ENCODE results near the gene LRP10. TPM values are rescaled to one million over a fixed set of nuclear protein-coding genes. Genes with fewer than 3 reads are reported as not detected.
A peak's percentile ranks its signal among the peaks of the same experiment; 100 is the strongest.

LRP10 gene
- polyA plus RNA-seq, 1 donor from 2014 or later, result 0.22 TPM

DNA sequence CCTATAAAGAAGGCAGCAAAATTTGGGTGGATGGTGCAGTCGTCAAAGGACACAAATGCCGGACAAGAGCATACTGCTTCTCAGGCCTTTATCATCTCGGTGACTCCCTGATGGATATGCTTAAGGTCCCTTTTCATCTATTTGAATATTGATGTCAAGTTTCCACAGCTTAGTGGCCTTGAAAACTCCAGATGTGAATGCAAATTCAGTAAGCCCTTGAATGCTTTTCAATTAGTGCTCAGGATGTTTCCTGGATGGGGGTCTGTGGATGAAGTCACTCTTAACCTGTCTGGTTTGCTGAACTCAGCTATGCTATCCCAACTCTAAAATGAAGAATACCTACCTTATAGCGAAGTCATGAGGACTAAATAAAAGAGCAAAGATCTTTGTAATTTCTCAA is 22.2 kb downstream of the LRP10 start:
- no peak overlapping the region for H3K9ac ChIP-seq (ENCODE audit: low read length)
- H3K4me2 ChIP-seq (ENCODE audit: low read length), result no peak overlapping the region
- H3K4me3 ChIP-seq (ENCODE audit: low read length), result no peak overlapping the region
- no peaks in the 10 kb centered on the region for H3K9me3 ChIP-seq (ENCODE audit: low read length)
- no peak overlapping the region for H3K27ac ChIP-seq (ENCODE audit: low read length)
- H3K27me3 ChIP-seq (ENCODE audit: insufficient read depth, low read depth, low read length), result no peaks in the 10 kb centered on the region
- no peak for TF ChIP-seq EZH2 (IDR thresholded peaks at IDR 0.05; ENCODE audit: borderline replicate concordance, insufficient read depth, low read length, poor library complexity, severe bottlenecking)
- TF ChIP-seq POLR2AphosphoS5 (IDR thresholded peaks at IDR 0.05), result no peak
- TF ChIP-seq RAD21 (conservative IDR thresholded peaks at IDR 0.05), result no peak
- TF ChIP-seq EP300 (conservative IDR thresholded peaks at IDR 0.05; ENCODE audit: poor library complexity, severe bottlenecking), result no peak
- TF ChIP-seq, protein P1, sequence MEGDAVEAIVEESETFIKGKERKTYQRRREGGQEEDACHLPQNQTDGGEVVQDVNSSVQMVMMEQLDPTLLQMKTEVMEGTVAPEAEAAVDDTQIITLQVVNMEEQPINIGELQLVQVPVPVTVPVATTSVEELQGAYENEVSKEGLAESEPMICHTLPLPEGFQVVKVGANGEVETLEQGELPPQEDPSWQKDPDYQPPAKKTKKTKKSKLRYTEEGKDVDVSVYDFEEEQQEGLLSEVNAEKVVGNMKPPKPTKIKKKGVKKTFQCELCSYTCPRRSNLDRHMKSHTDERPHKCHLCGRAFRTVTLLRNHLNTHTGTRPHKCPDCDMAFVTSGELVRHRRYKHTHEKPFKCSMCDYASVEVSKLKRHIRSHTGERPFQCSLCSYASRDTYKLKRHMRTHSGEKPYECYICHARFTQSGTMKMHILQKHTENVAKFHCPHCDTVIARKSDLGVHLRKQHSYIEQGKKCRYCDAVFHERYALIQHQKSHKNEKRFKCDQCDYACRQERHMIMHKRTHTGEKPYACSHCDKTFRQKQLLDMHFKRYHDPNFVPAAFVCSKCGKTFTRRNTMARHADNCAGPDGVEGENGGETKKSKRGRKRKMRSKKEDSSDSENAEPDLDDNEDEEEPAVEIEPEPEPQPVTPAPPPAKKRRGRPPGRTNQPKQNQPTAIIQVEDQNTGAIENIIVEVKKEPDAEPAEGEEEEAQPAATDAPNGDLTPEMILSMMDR (IDR thresholded peaks at IDR 0.05; ENCODE audit: poor library complexity, severe bottlenecking), result no peak
- TF ChIP-seq, protein P2, sequence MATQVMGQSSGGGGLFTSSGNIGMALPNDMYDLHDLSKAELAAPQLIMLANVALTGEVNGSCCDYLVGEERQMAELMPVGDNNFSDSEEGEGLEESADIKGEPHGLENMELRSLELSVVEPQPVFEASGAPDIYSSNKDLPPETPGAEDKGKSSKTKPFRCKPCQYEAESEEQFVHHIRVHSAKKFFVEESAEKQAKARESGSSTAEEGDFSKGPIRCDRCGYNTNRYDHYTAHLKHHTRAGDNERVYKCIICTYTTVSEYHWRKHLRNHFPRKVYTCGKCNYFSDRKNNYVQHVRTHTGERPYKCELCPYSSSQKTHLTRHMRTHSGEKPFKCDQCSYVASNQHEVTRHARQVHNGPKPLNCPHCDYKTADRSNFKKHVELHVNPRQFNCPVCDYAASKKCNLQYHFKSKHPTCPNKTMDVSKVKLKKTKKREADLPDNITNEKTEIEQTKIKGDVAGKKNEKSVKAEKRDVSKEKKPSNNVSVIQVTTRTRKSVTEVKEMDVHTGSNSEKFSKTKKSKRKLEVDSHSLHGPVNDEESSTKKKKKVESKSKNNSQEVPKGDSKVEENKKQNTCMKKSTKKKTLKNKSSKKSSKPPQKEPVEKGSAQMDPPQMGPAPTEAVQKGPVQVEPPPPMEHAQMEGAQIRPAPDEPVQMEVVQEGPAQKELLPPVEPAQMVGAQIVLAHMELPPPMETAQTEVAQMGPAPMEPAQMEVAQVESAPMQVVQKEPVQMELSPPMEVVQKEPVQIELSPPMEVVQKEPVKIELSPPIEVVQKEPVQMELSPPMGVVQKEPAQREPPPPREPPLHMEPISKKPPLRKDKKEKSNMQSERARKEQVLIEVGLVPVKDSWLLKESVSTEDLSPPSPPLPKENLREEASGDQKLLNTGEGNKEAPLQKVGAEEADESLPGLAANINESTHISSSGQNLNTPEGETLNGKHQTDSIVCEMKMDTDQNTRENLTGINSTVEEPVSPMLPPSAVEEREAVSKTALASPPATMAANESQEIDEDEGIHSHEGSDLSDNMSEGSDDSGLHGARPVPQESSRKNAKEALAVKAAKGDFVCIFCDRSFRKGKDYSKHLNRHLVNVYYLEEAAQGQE (IDR thresholded peaks at IDR 0.05; ENCODE audit: borderline replicate concordance), result no peak
- TF ChIP-seq TAF1 (IDR thresholded peaks at IDR 0.05; ENCODE audit: low read depth), result no peak
- TF ChIP-seq MXI1 (conservative IDR thresholded peaks at IDR 0.05; ENCODE audit: poor library complexity, severe bottlenecking), result no peak
- no peak overlapping the region for H2AFZ ChIP-seq (ENCODE audit: low read depth, low read length)
- no peaks in the 10 kb centered on the region for H3K36me3 ChIP-seq (ENCODE audit: insufficient read depth, low read length)
- H3K79me2 ChIP-seq (replicated peaks; ENCODE audit: insufficient read depth, low read length), result no peaks in the 10 kb centered on the region
- H3F3A ChIP-seq (ENCODE audit: insufficient read depth, low read length, poor library complexity, severe bottlenecking), result no peaks in the 10 kb centered on the region
- H4K20me1 ChIP-seq (ENCODE audit: insufficient read depth), result no peaks in the 10 kb centered on the region
- no peaks in the 10 kb centered on the region for H3K9me2 ChIP-seq (ENCODE audit: insufficient read depth, low read length)

DNA sequence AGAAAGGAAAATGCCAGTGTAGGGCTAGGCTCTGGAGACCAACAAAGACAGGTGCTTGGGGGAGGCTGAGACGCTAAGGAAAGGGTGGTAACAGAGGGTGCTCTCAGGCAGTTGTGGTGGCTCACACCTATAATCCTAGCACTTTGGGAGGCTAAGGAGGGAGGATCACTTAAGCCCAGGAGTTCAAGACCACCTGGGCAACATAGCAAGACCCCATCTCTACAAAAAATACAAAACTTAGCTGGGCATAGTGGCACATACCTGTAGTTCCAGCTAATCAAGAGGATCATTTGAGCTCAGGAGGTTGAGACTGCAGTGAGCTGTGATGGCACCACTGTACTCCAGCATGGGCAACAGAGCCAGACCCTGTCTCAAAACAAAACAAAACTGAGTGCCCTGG is 23.9 kb downstream of the LRP10 start:
- Histone ChIP-seq H3K9ac (ENCODE audit: low read length) (no peak overlapping the region), H3K4me3 (ENCODE audit: low read length) (no peak overlapping the region), H2AFZ (ENCODE audit: low read depth, low read length) (no peak overlapping the region), H4K20me1 (ENCODE audit: insufficient read depth) (no peaks in the 10 kb centered on the region), H3K27ac (ENCODE audit: low read length) (peak overlapping the region; percentile 83), H3K9me2 (ENCODE audit: insufficient read depth, low read length) (no peaks in the 10 kb centered on the region), H3K79me2 (replicated peaks; ENCODE audit: insufficient read depth, low read length) (no peaks in the 10 kb centered on the region), H3F3A (ENCODE audit: insufficient read depth, low read length, poor library complexity, severe bottlenecking) (no peaks in the 10 kb centered on the region), H3K9me3 (ENCODE audit: low read length) (no peaks in the 10 kb centered on the region), H3K4me2 (ENCODE audit: low read length) (no peak overlapping the region), H3K36me3 (ENCODE audit: insufficient read depth, low read length) (no peaks in the 10 kb centered on the region), H3K27me3 (ENCODE audit: insufficient read depth, low read depth, low read length) (no peaks in the 10 kb centered on the region)
- TF ChIP-seq POLR2AphosphoS5 (IDR thresholded peaks at IDR 0.05), result no peak
- TF ChIP-seq TAF1 (IDR thresholded peaks at IDR 0.05; ENCODE audit: low read depth), result no peak
- no peak for TF ChIP-seq RAD21 (conservative IDR thresholded peaks at IDR 0.05)
- no peak for TF ChIP-seq EZH2 (IDR thresholded peaks at IDR 0.05; ENCODE audit: borderline replicate concordance, insufficient read depth, low read length, poor library complexity, severe bottlenecking)
- no peak for TF ChIP-seq SMC3 (conservative IDR thresholded peaks at IDR 0.05; ENCODE audit: poor library complexity)
- no peak for TF ChIP-seq EP300 (conservative IDR thresholded peaks at IDR 0.05; ENCODE audit: poor library complexity, severe bottlenecking)

Measured in neural cell (in vitro differentiated cells).